Spinal cord (tissue), 10 donors: ENCODE results near the gene TRPT1. TPM values are rescaled to one million over a fixed set of nuclear protein-coding genes. Genes with fewer than 3 reads are reported as not detected.
A peak's percentile ranks its signal among the peaks of the same experiment; 100 is the strongest.

ENCODE experiments used
- DNase-seq, 6 donors: peaks; one replicate each; pipeline versions ENCODE4 v3.0.0 to v3.0.0-alpha.2; 2013 to 2015; ENCODE audit warnings: low spot score in 6 of 6, low read depth in 4 of 6
- H3K27ac ChIP-seq: one replicate; pipeline ENCODE4 v1.5.1; 2013; ENCODE audit warnings: low read depth, low read length, control low read depth
- H3K27me3 ChIP-seq: one replicate; pipeline ENCODE4 v1.6.1; 2013; ENCODE audit warnings: low read length; ENCODE audit not compliant: control insufficient read depth, insufficient read depth
- H3K36me3 ChIP-seq: one replicate; pipeline ENCODE4 v1.6.1; 2013; ENCODE audit warnings: low read length; ENCODE audit not compliant: control insufficient read depth, insufficient read depth
- H3K4me1 ChIP-seq: one replicate; pipeline ENCODE4 v1.6.1; 2013; ENCODE audit warnings: low read length; ENCODE audit not compliant: control insufficient read depth, insufficient read depth
- H3K4me3 ChIP-seq: one replicate; pipeline ENCODE4 v1.5.1; 2013; ENCODE audit warnings: low read depth, low read length, control low read depth
- H3K9me3 ChIP-seq: one replicate; pipeline ENCODE4 v1.6.1; 2013; ENCODE audit warnings: low read length; ENCODE audit not compliant: control insufficient read depth, insufficient read depth
- WGBS: methylation state at CpG from one replicate; pipeline ENCODE4 v1.1.5; 2013; ENCODE audit warnings: missing lambda C conversion rate; ENCODE audit not compliant: insufficient coverage; 5-methylcytosine and 5-hydroxymethylcytosine counted together
- polyA plus RNA-seq, 2 donors: library from polyadenylated mRNA; unstranded; fragments of 120-200 nt; gene quantifications; one replicate each; pipeline ENCODE4 v1.2.1, GENCODE V29; 2013; ENCODE audit not compliant: insufficient read length in 2 of 2
- total RNA-seq, 2 donors: library from RNA; depleted of rRNA in 1 of 2; stranded (reverse); fragments of 120-200 nt in 1 of 2; fragments of >200 nt in 1 of 2; gene quantifications; one replicate each; pipeline versions ENCODE4 v1.2.3 to v1.2.4, GENCODE V29; 2013 to 2014
- donor health status: healthy.

TRPT1 gene
- total and polyA plus RNA-seq, 4 donors, result 10.0 to 45.6 (median 41.7) TPM

DNA sequence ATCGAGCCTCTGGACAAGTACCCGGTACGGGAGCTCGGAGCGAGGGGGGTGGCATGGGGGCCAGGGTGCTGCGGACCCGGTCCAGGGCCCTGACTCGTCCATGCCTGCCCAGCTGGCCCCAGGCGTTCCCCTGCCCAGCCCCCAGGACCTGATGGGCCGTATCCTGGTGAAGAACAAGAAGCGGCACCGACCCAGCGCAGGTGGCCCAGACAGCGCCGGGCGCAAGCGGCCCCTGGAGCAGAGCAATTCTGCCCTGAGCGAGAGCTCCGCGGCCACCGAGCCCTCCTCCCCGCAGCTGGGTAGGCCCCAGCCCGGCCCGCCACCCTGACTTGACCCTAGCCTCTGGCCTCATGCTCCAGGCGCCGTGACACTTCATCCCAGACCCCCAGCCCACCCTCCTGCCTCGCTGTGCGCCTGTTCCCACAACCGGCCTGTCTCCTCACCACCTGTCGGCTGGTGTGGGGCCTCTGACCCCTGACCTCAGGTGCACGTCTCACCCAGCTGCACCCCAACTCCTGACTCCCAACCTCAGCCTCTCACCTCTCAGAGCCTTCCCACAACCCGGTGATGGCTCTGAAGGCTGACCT lies 33.1 kb upstream of the TRPT1 start:
- H3K27ac ChIP-seq, result no peak overlapping the region
- H3K4me1 ChIP-seq, result peaks cover 7% of the 10 kb centered on the region
- 95% methylated on average over 32 of the region's 32 CpGs for WGBS
- H3K9me3 ChIP-seq, result no peaks in the 10 kb centered on the region
- peaks cover 87% of the 10 kb centered on the region for H3K36me3 ChIP-seq
- DNase-seq, result no peak
- H3K27me3 ChIP-seq, result no peaks in the 10 kb centered on the region
- H3K4me3 ChIP-seq, result no peak overlapping the region

DNA sequence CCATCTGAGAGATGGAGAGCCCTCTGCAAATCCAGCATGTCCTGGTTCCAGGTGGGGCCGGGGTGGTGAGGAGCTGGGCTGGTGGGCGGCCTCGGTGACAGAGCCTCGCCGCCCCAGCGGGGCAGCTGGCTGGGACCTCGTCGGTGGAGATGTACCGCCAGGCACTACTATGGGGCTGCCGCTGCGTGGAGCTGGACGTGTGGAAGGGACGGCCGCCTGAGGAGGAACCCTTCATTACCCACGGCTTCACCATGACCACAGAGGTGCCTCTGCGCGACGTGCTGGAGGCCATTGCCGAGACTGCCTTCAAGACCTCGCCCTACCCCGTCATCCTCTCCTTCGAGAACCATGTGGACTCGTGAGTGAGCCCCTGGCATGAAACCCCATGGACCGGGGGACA lies 32.4 kb upstream of the TRPT1 start:
- Histone ChIP-seq H3K4me1 (peaks cover 11% of the 10 kb centered on the region), H3K27ac (no peak overlapping the region), H3K36me3 (peaks cover 80% of the 10 kb centered on the region), H3K9me3 (no peaks in the 10 kb centered on the region), H3K4me3 (no peak overlapping the region), H3K27me3 (no peaks in the 10 kb centered on the region)
- no peak for DNase-seq
- 89% methylated on average over 21 of the region's 24 CpGs for WGBS

DNA sequence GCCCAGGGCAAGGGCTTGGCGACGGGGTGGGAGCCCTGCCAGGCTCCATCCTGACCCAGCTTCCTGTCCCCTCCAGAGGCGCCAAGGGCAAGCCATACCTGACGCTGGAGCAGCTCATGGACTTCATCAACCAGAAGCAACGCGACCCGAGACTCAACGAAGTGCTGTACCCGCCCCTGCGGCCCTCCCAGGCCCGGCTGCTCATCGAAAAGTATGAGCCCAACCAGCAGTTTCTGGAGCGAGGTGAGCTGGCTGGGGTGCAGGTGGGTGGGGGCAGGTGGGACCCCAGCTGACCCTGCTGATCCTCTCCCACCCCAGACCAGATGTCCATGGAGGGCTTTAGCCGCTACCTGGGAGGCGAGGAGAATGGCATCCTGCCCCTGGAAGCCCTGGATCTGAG lies 30.3 kb upstream of the TRPT1 start:
- Histone ChIP-seq H3K27me3 (no peaks in the 10 kb centered on the region), H3K27ac (no peak overlapping the region), H3K9me3 (no peaks in the 10 kb centered on the region), H3K4me3 (no peak overlapping the region), H3K36me3 (peaks cover 60% of the 10 kb centered on the region), H3K4me1 (peaks cover 30% of the 10 kb centered on the region)
- WGBS, result 95% methylated on average over 15 of the region's 15 CpGs
- DNase-seq, result no peak

DNA sequence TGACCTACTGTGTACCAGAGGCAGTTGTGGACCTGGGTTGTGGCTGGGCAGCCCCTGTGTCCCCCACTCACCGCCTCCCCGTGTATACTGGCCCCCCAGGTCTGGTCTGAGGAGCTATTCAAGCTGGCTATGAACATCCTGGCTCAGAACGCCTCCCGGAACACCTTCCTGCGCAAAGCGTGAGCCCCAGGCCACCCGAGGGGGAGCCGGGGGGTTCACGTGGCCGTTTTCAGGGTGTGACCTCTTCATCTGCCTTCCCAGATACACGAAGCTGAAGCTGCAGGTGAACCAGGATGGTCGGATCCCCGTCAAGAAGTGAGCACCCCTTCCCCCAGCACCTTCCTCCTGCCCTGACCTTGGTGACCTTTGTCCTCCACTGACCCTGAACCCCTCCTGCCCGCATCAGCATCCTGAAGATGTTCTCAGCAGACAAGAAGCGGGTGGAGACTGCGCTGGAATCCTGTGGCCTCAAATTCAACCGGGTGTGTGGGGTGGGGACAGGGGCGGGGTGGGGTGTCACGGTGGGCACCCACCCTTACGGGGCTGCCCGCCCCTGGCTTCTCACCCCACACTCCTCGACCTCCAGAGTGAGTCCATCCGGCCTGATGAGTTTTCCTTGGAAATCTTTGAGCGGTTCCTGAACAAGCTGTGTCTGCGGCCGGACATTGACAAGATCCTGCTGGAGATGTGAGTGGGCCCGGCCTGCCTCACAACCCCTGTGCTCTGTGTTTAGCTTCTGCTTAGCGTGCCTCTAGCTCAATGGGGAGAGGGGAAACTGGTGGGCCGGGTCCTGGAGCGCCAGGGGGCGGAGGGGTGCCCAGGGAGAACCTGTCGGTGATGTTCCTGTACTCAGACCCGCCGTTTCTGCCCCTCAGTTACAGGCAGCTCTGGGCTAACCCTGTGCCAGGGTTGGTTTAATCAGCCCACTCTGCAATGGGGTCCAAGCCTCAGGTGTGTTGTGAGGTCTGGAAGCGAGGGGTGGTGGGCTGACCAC lies 29.4 kb upstream of the TRPT1 start:
- Histone ChIP-seq H3K4me3 (no peak overlapping the region), H3K36me3 (peaks cover 57% of the 10 kb centered on the region), H3K27ac (no peak overlapping the region), H3K4me1 (peaks cover 38% of the 10 kb centered on the region), H3K9me3 (no peaks in the 10 kb centered on the region), H3K27me3 (peaks cover 5% of the 10 kb centered on the region)
- 95% methylated on average over 33 of the region's 35 CpGs for WGBS
- DNase-seq, result no peak

DNA sequence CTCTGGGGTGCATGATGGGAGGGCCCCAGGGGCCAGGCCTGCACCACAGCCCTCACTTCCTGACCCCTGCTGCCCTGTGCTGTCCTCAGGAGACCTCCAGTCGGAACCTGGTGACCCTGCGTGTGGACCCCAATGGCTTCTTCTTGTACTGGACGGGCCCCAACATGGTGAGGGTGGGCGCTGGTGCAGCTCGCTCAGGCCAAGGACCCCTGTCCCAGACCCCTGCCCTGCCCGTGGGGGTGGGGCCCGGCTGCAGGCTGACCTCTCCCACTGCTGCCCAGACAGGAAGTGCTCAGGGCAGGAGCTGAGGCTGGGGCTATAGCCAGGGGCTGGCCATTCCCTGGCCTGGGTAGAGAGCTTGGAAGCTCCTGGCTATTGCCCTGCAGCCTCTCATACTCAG lies 28.3 kb upstream of the TRPT1 start:
- peaks cover 46% of the 10 kb centered on the region for H3K36me3 ChIP-seq
- WGBS, result 96% methylated on average over 7 of the region's 7 CpGs
- DNase-seq, result no peak

DNA sequence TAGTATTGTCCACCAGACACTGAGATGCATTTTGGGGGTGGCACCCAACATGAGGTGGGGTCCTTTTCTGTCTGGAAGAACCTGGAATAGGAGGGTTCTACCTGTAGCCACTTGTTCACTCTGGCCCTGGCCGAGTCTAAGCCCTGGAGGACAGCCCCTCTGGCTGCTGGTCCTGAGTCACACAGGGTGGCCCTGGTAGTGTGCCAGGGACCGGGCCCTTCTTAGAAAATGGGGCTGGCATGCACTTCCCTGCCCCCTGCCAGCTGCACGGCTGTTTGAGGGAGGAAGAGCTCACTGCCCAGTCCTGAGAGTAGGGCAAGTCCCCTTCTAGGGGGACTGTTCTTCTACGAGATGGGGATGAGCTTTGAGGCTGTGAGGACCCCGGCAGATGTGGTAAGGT lies 27.5 kb upstream of the TRPT1 start:
- no peak overlapping the region for H3K4me3 ChIP-seq
- peaks cover 6% of the 10 kb centered on the region for H3K27me3 ChIP-seq
- WGBS, result 34% methylated on average over 4 of the region's 5 CpGs
- DNase-seq, result peak in 1 of 6 donors; percentile 74
- no peak overlapping the region for H3K27ac ChIP-seq
- peaks cover 43% of the 10 kb centered on the region for H3K4me1 ChIP-seq
- no peaks in the 10 kb centered on the region for H3K9me3 ChIP-seq
- H3K36me3 ChIP-seq, result peaks cover 38% of the 10 kb centered on the region

More for the DNA sequence above, 28.3 kb upstream of the TRPT1 start:
- no peak overlapping the region for H3K4me3 ChIP-seq
- H3K9me3 ChIP-seq, result no peaks in the 10 kb centered on the region
- H3K4me1 ChIP-seq, result peaks cover 43% of the 10 kb centered on the region
- H3K27ac ChIP-seq, result no peak overlapping the region
- H3K27me3 ChIP-seq, result peaks cover 6% of the 10 kb centered on the region

DNA sequence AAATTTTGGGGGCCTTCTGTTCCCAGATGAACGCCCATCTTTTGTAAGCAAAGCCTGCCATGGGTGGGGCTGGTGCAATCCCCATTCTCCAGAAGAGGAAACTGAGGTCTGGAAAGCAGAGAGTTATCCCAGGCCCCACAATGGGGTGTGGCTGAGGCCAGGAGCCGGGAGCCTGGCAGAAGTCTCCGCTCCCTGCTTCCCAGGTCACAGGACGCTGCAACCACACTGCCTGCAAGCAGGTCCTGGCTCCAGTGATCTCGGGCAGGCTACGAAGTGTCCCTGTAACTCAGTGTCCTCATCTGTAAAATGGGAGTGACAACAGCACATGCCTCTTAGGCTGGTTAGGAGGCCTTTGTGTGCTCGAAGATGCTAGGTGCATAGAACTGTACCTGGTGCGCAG lies 27.1 kb upstream of the TRPT1 start:
- Histone ChIP-seq H3K27ac (no peak overlapping the region), H3K9me3 (no peaks in the 10 kb centered on the region), H3K4me3 (no peak overlapping the region), H3K36me3 (peaks cover 34% of the 10 kb centered on the region), H3K27me3 (peaks cover 6% of the 10 kb centered on the region), H3K4me1 (peaks cover 43% of the 10 kb centered on the region)
- WGBS, result 83% methylated on average over 8 of the region's 8 CpGs
- no peak for DNase-seq

DNA sequence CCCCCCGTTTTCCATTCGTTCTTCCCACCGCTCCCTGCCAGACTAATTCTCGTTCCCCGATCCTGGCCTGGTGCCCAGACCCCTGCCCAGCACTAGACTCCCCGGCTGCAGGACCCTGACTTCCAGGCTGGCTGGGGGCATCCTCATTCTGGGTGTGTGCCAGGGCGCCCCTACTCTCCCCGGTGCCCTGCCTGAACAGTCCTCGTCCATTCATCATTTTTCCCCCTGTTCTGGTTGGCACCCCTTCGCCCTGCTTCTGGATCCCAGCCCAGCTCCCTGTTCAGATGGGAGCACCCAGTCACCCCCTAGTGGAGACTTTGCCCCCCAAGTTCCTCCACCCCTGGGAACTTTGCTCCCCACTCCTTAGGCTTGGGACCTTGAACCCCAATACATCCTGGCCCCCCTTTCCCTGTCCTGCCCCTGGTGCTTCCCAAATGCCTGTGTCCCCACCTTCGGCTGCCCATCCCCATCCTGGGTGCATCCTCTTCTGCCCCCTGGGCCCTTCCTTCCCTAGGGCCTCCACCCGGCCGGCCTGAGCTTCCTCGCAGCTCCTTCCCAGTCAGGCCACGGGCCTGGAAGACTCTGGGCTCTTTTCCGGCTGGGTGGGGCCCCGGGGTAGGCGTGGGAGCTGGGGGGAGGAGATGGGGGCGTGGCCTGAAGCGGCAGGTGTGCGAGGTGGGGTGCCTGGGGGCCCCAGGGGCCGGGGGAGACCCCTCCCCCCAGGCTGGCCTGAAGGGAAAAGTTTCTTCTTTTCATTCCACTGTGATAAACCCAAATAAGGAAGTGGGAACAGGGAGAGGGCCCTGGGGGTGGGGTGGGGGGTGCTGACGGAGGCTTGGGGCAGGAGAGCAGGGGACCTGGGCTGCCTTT lies 26.3 kb upstream of the TRPT1 start:
- DNase-seq, result peak in 1 of 6 donors; percentile 59
- WGBS, result 13% methylated on average over 14 of the region's 23 CpGs
- Histone ChIP-seq H3K4me3 (peak overlapping the region; percentile 53), H3K27ac (peak overlapping the region; percentile 29), H3K27me3 (peaks cover 6% of the 10 kb centered on the region), H3K9me3 (no peaks in the 10 kb centered on the region), H3K36me3 (peaks cover 29% of the 10 kb centered on the region), H3K4me1 (peaks cover 49% of the 10 kb centered on the region)

DNA sequence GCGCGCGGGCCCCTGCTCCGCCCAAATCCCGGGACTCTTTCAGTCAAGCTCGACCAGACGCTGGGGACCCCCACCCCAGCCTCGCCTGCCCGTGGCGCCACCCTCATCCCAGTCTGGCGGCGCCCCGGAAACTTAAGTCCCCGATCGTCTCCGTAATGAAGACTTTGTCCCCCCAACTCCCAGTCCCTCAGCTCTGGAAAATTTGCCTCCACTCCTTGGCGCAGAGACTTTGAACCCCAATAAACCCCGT lies 25.7 kb upstream of the TRPT1 start:
- no peaks in the 10 kb centered on the region for H3K9me3 ChIP-seq
- H3K4me1 ChIP-seq, result peaks cover 54% of the 10 kb centered on the region
- H3K36me3 ChIP-seq, result peaks cover 26% of the 10 kb centered on the region
- under 1% methylated on average over 18 of the region's 18 CpGs for WGBS
- peak overlapping the region; percentile 53 for H3K4me3 ChIP-seq
- no peak for DNase-seq
- H3K27me3 ChIP-seq, result peaks cover 6% of the 10 kb centered on the region
- H3K27ac ChIP-seq, result peak overlapping the region; percentile 29
